Ascending aorta (tissue), 2 donors: Measurements from ENCODE around the gene TLCD5. TPM values are rescaled to one million over a fixed set of nuclear protein-coding genes. Genes with fewer than 3 reads are reported as not detected.

ENCODE experiments used
- DNase-seq, 2 donors: peaks; one replicate each; pipeline ENCODE4 v3.0.0-alpha.2; 2019; ENCODE audit warnings: low spot score in 2 of 2
- H3K27ac ChIP-seq, 2 donors: fragments of 200-600 bp; sonication (generic); one replicate each; pipeline ENCODE4 v1.5.1; 2016 to 2017; ENCODE audit warnings: mild to moderate bottlenecking in 1 of 2
- H3K27me3 ChIP-seq: fragments of 200-600 bp; sonication (generic); one replicate; pipeline ENCODE4 v1.5.1; 2017
- H3K36me3 ChIP-seq, 2 donors: fragments of 200-600 bp; sonication (generic); one replicate each; pipeline ENCODE4 v1.5.1; 2016
- H3K4me1 ChIP-seq, 2 donors: fragments of 200-600 bp; sonication (generic); one replicate each; pipeline ENCODE4 v1.5.1; 2016 to 2017; ENCODE audit warnings: mild to moderate bottlenecking in 1 of 2
- H3K4me3 ChIP-seq, 2 donors: fragments of 200-600 bp; sonication (generic); one replicate each; pipeline ENCODE4 v1.5.1; 2016 to 2017; ENCODE audit warnings: mild to moderate bottlenecking in 1 of 2
- H3K9me3 ChIP-seq, 2 donors: fragments of 200-600 bp; sonication (generic); one replicate each; pipeline ENCODE4 v1.5.1; 2016
- CTCF ChIP-seq, 3 experiments: fragments of 200-600 bp in 2 of 3; fragments of 450-650 bp in 1 of 3; sonication (generic) in 2 of 3; IDR thresholded peaks; one replicate each; pipeline ENCODE4 v1.5.1; 2016 to 2019; ENCODE audit warnings: antibody characterized with exemption in 3 of 3, mild to moderate bottlenecking in 1 of 3, moderate library complexity in 1 of 3
- intact Hi-C: fragments of 100-400 bp; cut with DNase I; formaldehyde crosslinking; loops from one replicate; pipeline ENCODE4 v1.15.1; 2023
- total RNA-seq: library from RNA; depleted of rRNA; stranded (reverse); fragments of >200 nt; gene quantifications from one replicate; pipeline ENCODE4 v1.1.0, GENCODE V29; 2016

The TLCD5 gene
- total RNA-seq, 1 donor from 2014 or later = 8.4 TPM

- no peak for DNase-seq
- peaks cover 0 to 5% of the 10 kb centered on the region in 2 donors for H3K36me3 ChIP-seq
- peak overlapping the region; percentile 99 to 100 for H3K27ac ChIP-seq
- TF ChIP-seq CTCF (IDR thresholded peaks at IDR 0.05) = no peak
- peaks cover 18 to 38% of the 10 kb centered on the region in 2 donors for H3K4me1 ChIP-seq
- H3K27me3 ChIP-seq = no peaks in the 10 kb centered on the region
- H3K9me3 ChIP-seq = no peaks in the 10 kb centered on the region
- intact Hi-C loops = loop anchor here (1.0 kb wide), 1 partner anchor 10 kb away; the partner anchor contains the start of gene TLCD5
- peak overlapping the region; percentile 88 to 91 for H3K4me3 ChIP-seq
Measured at GRCh38 chr11:120335556-120335907, 10.4 kb downstream of the TLCD5 start.

GRCh38 chr11:120335908-120336640, 11.0 kb downstream of the TLCD5 start, which contains the start of gene ARHGEF12:
Gene ARHGEF12 (plus strand): TSS chr11:120336413. CDS start chr11:120337244, 831 bp downstream.
- H3K36me3 ChIP-seq = no peaks in the 10 kb centered on the region
- no peaks in the 10 kb centered on the region for H3K27me3 ChIP-seq
- H3K9me3 ChIP-seq = no peaks in the 10 kb centered on the region
- intact Hi-C loops = loop anchor here (1.0 to 2.0 kb wide), 2 partner anchors 11 to 97 kb away; partner anchors contain the start of gene TLCD5
- H3K4me3 ChIP-seq = peak within 1 kb of the TSS; percentile 88 to 91
- peak; percentile 14 to 35 (median 25) for TF ChIP-seq CTCF (IDR thresholded peaks at IDR 0.05)
- DNase-seq = peak; percentile 76 to 97
- H3K4me1 ChIP-seq = peaks cover 16 to 41% of the 10 kb centered on the region in 2 donors
- H3K27ac ChIP-seq = peak within 1 kb of the TSS; percentile 99 to 100

- H3K27ac ChIP-seq = peak overlapping the region; percentile 99 to 100
- peak overlapping the region; percentile 88 to 91 for H3K4me3 ChIP-seq
- peak in 1 of 2 donors; percentile 75 for DNase-seq
- intact Hi-C loops = loop anchor here (2.0 kb wide), 1 partner anchor 96 kb away; no protein-coding TSS in a partner anchor
- no peak for TF ChIP-seq CTCF (IDR thresholded peaks at IDR 0.05)
- no peaks in the 10 kb centered on the region for H3K27me3 ChIP-seq
- no peaks in the 10 kb centered on the region for H3K36me3 ChIP-seq
- peaks cover 12 to 41% of the 10 kb centered on the region in 2 donors for H3K4me1 ChIP-seq
- H3K9me3 ChIP-seq = no peaks in the 10 kb centered on the region
Measured at GRCh38 chr11:120336641-120337354, 11.7 kb downstream of the TLCD5 start.

- H3K9me3 ChIP-seq = no peaks in the 10 kb centered on the region
- no peak for TF ChIP-seq CTCF (IDR thresholded peaks at IDR 0.05)
- peak overlapping the region; percentile 99 to 100 for H3K27ac ChIP-seq
- peaks cover 7 to 37% of the 10 kb centered on the region in 2 donors for H3K4me1 ChIP-seq
- H3K36me3 ChIP-seq = no peaks in the 10 kb centered on the region
- DNase-seq = no peak
- intact Hi-C loops = loop anchor here (2.0 kb wide), 1 partner anchor 95 kb away; no protein-coding TSS in a partner anchor
- peak overlapping the region; percentile 88 to 91 for H3K4me3 ChIP-seq
- H3K27me3 ChIP-seq = no peaks in the 10 kb centered on the region
Measured at GRCh38 chr11:120337355-120338106, 12.4 kb downstream of the TLCD5 start.
